Right renal pelvis (tissue), 4 donors: Measurements from ENCODE around the gene DYSF. TPM values are rescaled to one million over a fixed set of nuclear protein-coding genes. Genes with fewer than 3 reads are reported as not detected.

Experiments used
- DNase-seq, 4 donors: peaks; one replicate each; pipeline ENCODE4 v3.0.0-alpha.2; 2013; ENCODE audit warnings: low read depth in 4 of 4, low spot score in 3 of 4, missing footprints in 1 of 4
- polyA plus RNA-seq, 4 donors: library from polyadenylated mRNA; unstranded; fragments of 120-200 nt; gene quantifications; one replicate each; pipeline ENCODE4 v1.2.1, GENCODE V29; 2013; ENCODE audit not compliant: insufficient read length in 4 of 4

Gene DYSF
- polyA plus RNA-seq, 4 donors: 17.1 to 22.6 (median 18.4) TPM

- no peak for DNase-seq
Observed at GRCh38 chr2:71609958-71610357, 156.6 kb downstream of the DYSF start.

DNA sequence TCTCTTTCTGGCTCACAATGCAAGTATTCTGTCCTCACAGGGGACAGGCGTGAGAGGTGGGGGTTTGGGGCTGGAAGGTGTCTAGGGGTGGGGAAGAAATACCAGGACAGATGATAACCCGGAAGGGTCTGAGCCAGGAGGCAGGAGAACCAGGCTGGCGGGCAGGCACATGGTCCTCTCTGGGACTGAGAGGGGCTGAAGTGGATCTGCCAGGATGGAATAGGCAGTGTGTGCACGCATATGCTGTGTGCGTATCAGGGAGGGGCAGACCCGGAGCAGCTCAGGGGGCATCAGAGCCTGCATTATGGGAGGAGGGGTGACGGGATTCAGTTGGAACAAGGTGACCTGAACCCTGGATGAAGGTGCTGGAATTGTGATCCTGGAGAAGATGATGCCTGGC is 157.3 kb downstream of the DYSF start:
- no peak for DNase-seq

- DNase-seq: no peak
Observed at GRCh38 chr2:71611247-71611646, 157.9 kb downstream of the DYSF start.

DNA sequence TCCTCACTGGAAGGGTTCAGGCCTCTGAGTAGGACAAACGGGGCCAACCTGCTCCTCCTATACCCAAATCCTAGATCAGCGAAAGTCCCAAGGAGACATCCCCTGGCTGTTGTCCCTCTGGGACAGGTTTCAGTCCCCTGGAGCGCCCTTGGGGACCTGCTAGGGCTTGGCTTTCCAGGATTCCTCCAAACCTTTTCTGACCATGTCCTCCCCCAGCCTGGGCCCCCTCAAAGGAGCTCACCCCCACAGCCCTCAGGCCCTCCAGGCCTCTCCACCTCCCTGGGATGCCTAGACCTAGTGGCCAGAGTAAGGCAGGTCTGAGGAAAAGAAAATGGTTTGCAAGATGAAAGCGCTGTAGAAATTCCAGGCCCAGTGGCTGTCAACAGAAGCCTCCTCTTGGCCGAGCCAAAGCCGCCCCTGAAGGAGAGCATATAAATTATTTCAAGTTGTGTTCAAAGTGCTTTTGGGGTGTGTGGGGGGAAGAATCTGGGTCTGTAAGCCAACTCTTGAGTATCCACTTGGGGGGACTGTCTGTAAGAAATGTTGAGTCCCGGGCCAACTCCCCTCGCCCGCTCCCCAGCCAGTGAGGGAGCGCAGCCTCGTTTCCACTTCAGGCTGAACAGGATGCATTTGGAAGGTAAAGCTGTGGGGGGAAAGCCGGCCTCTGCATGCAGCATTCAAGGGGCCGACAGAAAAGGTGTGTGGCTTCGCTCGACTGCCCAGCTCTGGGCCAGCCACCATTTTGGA is 158.6 kb downstream of the DYSF start:
- no peak for DNase-seq

GRCh38 chr2:71612581-71613402 is 159.4 kb downstream of the DYSF start:
- no peak for DNase-seq

DNA sequence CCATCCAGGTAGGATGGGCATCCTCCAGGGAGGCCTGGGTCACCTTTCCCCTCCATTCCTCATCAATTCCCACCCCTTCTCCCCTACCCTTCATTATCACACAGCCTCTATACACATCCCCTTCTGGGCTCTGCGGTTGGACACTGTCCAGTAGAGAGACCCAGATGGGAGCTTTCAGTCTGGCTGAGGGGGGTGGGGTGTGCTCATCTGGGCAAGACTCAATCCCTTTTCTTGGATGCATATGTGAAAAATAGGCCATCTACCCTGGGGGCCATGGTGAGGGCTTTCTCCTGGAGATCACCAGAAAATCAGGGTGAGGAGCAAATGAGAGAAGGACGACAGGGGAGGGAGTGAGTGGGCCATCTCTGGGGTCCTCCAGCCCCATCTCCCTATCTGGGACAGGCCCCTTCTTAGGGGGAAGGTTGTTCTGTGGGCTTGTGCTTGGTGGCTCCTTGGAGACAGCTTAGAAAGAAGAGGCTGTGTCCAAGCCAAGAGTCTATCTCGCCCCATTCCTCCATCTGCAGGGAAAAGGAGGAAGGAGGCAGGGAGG is 160.1 kb downstream of the DYSF start:
- DNase-seq: no peak

DNA sequence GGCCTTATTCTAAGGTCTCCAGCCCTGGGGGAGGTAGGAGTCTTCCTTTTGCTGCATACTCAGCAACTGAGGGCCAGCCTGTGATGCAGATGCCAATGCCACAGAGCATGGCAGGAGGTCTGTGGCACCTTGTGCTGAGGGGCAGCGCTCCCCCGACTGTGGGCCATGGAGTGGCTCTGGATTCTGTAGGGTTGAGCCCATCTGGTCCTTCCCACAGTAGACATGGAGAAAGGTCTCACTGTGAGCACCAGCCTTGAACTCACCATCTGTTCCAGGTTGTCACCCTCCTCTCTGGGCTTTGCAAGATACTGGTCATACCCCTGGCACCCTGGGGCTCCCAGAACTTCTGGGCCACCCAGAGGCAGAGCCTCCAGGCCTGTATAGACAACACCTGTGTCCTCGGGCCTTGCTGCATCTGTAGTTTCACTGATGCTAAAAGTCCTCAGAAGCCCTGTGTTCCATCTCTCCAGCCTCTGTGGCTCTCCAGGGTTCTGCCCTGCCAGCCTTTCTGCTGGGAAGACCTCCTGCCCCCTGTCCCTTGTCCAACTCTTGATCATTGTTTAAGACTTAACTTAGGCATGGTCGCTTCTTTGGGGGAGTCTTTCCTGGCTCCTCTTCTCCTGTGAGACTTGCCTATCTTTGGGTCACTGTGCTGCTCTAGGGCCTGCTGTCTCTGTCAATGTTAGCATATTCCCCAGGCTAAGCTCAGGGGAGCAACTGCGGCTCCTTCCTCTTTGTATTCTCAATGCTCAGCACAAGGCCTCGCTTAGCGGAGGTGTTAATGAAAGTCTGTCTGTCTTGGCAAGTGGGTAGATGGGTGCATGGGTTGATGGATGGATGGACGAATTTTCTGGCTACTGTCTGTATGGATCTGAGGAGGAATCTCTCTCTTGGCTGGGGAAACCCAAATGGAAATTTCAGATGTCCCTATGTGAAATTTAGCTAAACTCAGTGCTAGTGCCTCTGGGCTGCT is 160.9 kb downstream of the DYSF start:
- DNase-seq: no peak

- no peak for DNase-seq
Observed at GRCh38 chr2:71614976-71615766, 161.8 kb downstream of the DYSF start.

GRCh38 chr2:71615767-71616730 is 162.7 kb downstream of the DYSF start:
- no peak for DNase-seq

GRCh38 chr2:71617266-71617665 is 163.9 kb downstream of the DYSF start:
- DNase-seq: no peak

- DNase-seq: no peak
Observed at GRCh38 chr2:71618327-71619113, 165.2 kb downstream of the DYSF start.

- DNase-seq: no peak
Observed at GRCh38 chr2:71619230-71619741, 165.9 kb downstream of the DYSF start.

DNA sequence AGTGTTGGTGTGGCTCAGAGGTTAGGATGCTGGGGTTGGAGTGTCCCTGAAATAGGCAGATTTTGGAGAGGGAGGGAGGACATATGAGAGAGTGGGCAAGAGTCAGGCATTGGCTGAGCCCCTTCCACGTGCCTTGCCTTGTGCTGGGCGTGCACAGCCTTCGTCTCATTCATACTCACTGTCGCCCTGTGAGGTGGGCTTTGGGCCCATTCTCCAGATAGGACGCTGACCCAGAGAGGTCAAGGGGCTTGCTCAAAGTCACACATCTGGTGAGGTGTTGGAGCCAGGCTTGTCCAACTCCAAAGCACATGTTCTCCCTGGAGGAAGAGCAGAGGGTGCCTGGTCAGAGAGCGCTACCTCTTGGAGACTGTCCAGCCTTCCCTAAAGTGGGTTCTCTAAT is 166.8 kb downstream of the DYSF start:
- DNase-seq: no peak

GRCh38 chr2:71620851-71621251 is 167.5 kb downstream of the DYSF start:
- no peak for DNase-seq

- DNase-seq: no peak
Observed at GRCh38 chr2:71629273-71629672, 175.9 kb downstream of the DYSF start.

GRCh38 chr2:71629771-71630453 is 176.6 kb downstream of the DYSF start:
- no peak for DNase-seq
